H9 (cell line): ENCODE measurements around the gene RERE. TPM values are rescaled to one million over a fixed set of nuclear protein-coding genes. Genes with fewer than 3 reads are reported as not detected.

Experiments
- DNase-seq: peaks from one replicate; pipeline ENCODE4 v3.0.0-alpha.2; 2017
- H2AFZ ChIP-seq: one replicate; pipeline ENCODE4 v1.6.1; 2013; ENCODE audit warnings: mild to moderate bottlenecking, low read length, control low read depth, moderate library complexity
- H2AK5ac ChIP-seq: 2 replicates; pipeline ENCODE4 v1.6.1; 2013; ENCODE audit warnings: low read length, control low read depth, mixed read lengths; ENCODE audit not compliant: insufficient read length
- H2BK120ac ChIP-seq: one replicate; pipeline ENCODE4 v1.6.1; 2013; ENCODE audit warnings: low read depth, mild to moderate bottlenecking, low read length, control low read depth, inconsistent platforms; ENCODE audit not compliant: poor library complexity, severe bottlenecking
- H2BK12ac ChIP-seq: 2 replicates; pipeline ENCODE4 v1.6.1; 2013; ENCODE audit warnings: low read length, control low read depth, mixed read lengths, low read depth; ENCODE audit not compliant: insufficient read length
- H2BK15ac ChIP-seq: 2 replicates; pipeline ENCODE4 v1.6.1; 2013; ENCODE audit warnings: low read depth, low read length, control low read depth
- H2BK20ac ChIP-seq: one replicate; pipeline ENCODE4 v1.6.1; 2013; ENCODE audit warnings: low read depth, mild to moderate bottlenecking, low read length, control low read depth, inconsistent platforms; ENCODE audit not compliant: poor library complexity, severe bottlenecking
- H2BK5ac ChIP-seq: 2 replicates; pipeline ENCODE4 v1.6.1; 2013; ENCODE audit warnings: low read length, control low read depth, mixed read lengths; ENCODE audit not compliant: insufficient read length
- H3K14ac ChIP-seq: 2 replicates; pipeline ENCODE4 v1.6.1; 2013; ENCODE audit warnings: low read length, control low read depth; ENCODE audit not compliant: insufficient read depth
- H3K18ac ChIP-seq: 2 replicates; pipeline ENCODE4 v1.6.1; 2013; ENCODE audit warnings: low read depth, mild to moderate bottlenecking, mixed read lengths, low read length, control low read depth; ENCODE audit not compliant: insufficient read length
- H3K23ac ChIP-seq: 2 replicates; pipeline ENCODE4 v1.6.1; 2013; ENCODE audit warnings: low read length, control low read depth, mixed read lengths, low read depth; ENCODE audit not compliant: insufficient read length
- H3K23me2 ChIP-seq: 2 replicates; pipeline ENCODE4 v1.6.1; 2013; ENCODE audit warnings: low read depth, mild to moderate bottlenecking, mixed read lengths, low read length, control low read depth; ENCODE audit not compliant: insufficient read length, poor library complexity, severe bottlenecking
- H3K27ac ChIP-seq: 2 replicates; pipeline ENCODE4 v1.5.1; 2013; ENCODE audit warnings: low read length, control low read depth, mixed read lengths, low read depth; ENCODE audit not compliant: insufficient read length
- H3K27me3 ChIP-seq: 2 replicates; pipeline ENCODE4 v1.6.1; 2013; ENCODE audit warnings: low read length, control low read depth, inconsistent platforms; ENCODE audit not compliant: insufficient read depth
- H3K4ac ChIP-seq: 2 replicates; pipeline ENCODE4 v1.6.1; 2013; ENCODE audit warnings: low read depth, mild to moderate bottlenecking, control low read depth, inconsistent platforms, low read length, moderate library complexity
- H3K4me1 ChIP-seq: 2 replicates; pipeline ENCODE4 v1.6.1; 2013; ENCODE audit warnings: low read length, control low read depth, inconsistent platforms; ENCODE audit not compliant: insufficient read depth
- H3K4me2 ChIP-seq: 2 replicates; pipeline ENCODE4 v1.6.1; 2013; ENCODE audit warnings: low read length, control low read depth, mixed read lengths; ENCODE audit not compliant: insufficient read length, insufficient read depth
- H3K56ac ChIP-seq: 2 replicates; pipeline ENCODE4 v1.6.1; 2013; ENCODE audit warnings: low read depth, mild to moderate bottlenecking, mixed read lengths, low read length, control low read depth; ENCODE audit not compliant: insufficient read length
- H3K79me1 ChIP-seq: 2 replicates; pipeline ENCODE4 v1.6.1; 2013; ENCODE audit warnings: low read depth, mild to moderate bottlenecking, moderate library complexity, low read length, control low read depth, inconsistent platforms; ENCODE audit not compliant: insufficient read depth, poor library complexity, severe bottlenecking
- H3K79me2 ChIP-seq: 2 replicates; pipeline ENCODE4 v1.6.1; 2013; ENCODE audit warnings: low read length, control low read depth, inconsistent platforms; ENCODE audit not compliant: insufficient read depth
- H3K9ac ChIP-seq: 2 replicates; pipeline ENCODE4 v1.6.1; 2013; ENCODE audit warnings: low read length, control low read depth, mixed read lengths; ENCODE audit not compliant: insufficient read length; ENCODE audit errors: extremely low read depth
- H3K9me3 ChIP-seq: one replicate; pipeline ENCODE4 v1.6.1; 2013; ENCODE audit warnings: low read depth, low read length, inconsistent platforms; ENCODE audit not compliant: control insufficient read depth
- H3T11ph ChIP-seq: one replicate; pipeline ENCODE4 v1.6.1; 2013; ENCODE audit warnings: mild to moderate bottlenecking, low read length, control low read depth, inconsistent platforms
- H4K20me1 ChIP-seq: one replicate; pipeline ENCODE4 v1.6.1; 2013; ENCODE audit not compliant: control insufficient read depth, insufficient read length, insufficient read depth
- H4K5ac ChIP-seq: 2 replicates; pipeline ENCODE4 v1.6.1; 2013; ENCODE audit warnings: low read depth, mild to moderate bottlenecking, mixed read lengths, low read length, control low read depth; ENCODE audit not compliant: insufficient read length
- H4K8ac ChIP-seq: replicated peaks from 2 replicates; pipeline ENCODE4 v1.6.1; 2013; ENCODE audit warnings: low read length, control low read depth, mixed read lengths, low read depth; ENCODE audit not compliant: insufficient read length
- H4K91ac ChIP-seq: 2 replicates; pipeline ENCODE4 v1.6.1; 2013; ENCODE audit warnings: low read depth, mild to moderate bottlenecking, moderate library complexity, mixed read lengths, low read length, control low read depth; ENCODE audit not compliant: insufficient read length
- H3K27ac Mint-ChIP-seq, 3 experiments: 2 replicates in 2 of 3; 3 replicates in 1 of 3; pipeline ENCODE4 v1.8.0; 2020 to 2021; ENCODE audit warnings: mixed read lengths in 3 of 3, mild to moderate bottlenecking in 1 of 3, moderate library complexity in 1 of 3
- H3K27me3 Mint-ChIP-seq: 2 replicates; pipeline ENCODE4 v1.8.0; 2021; ENCODE audit warnings: low read depth, mild to moderate bottlenecking, moderate library complexity, mixed read lengths
- H3K36me3 Mint-ChIP-seq, 3 experiments: 2 replicates in 2 of 3; 3 replicates in 1 of 3; pipeline ENCODE4 v1.8.0; 2020 to 2021; ENCODE audit warnings: low read depth in 3 of 3, mixed read lengths in 3 of 3; ENCODE audit not compliant: insufficient read depth in 1 of 3
- H3K4me1 Mint-ChIP-seq, 2 experiments: 2 replicates each; pipeline ENCODE4 v1.8.0; 2020; ENCODE audit warnings: mixed read lengths in 2 of 2
- H3K4me3 Mint-ChIP-seq, 2 experiments: 2 replicates in 1 of 2; 3 replicates in 1 of 2; pipeline ENCODE4 v1.8.0; 2020 to 2021; ENCODE audit warnings: mild to moderate bottlenecking in 2 of 2, mixed read lengths in 2 of 2, moderate library complexity in 1 of 2
- H3K9me3 Mint-ChIP-seq, 2 experiments: 2 replicates in 1 of 2; 3 replicates in 1 of 2; pipeline ENCODE4 v1.8.0; 2020; ENCODE audit warnings: mild to moderate bottlenecking in 2 of 2, mixed read lengths in 2 of 2, moderate library complexity in 1 of 2
- WGBS: extraction: QIAGEN DNeasy Blood & Tissue Kit; methylation state at CpG from one replicate; pipeline ENCODE4 v1.1.7; 2013; ENCODE audit warnings: missing lambda C conversion rate, low lambda C conversion rate, mixed read lengths; ENCODE audit not compliant: insufficient read length; ENCODE audit errors: extremely low coverage; 5-methylcytosine and 5-hydroxymethylcytosine counted together
- total RNA-seq: library from RNA; stranded (reverse); gene quantifications from 2 replicates; pipeline ENCODE4 v1.2.1, GENCODE V29; 2021
- TF ChIP-seq, protein P1 (sequence below): fragments of 200-600 bp; sonication (generic); conservative IDR thresholded peaks from 3 replicates; pipeline ENCODE4 v1.8.0; 2021; ENCODE audit warnings: antibody characterized with exemption, mild to moderate bottlenecking

The RERE gene
- total RNA-seq, 1 experiment from 2014 or later = 103 TPM

GRCh38 chr1:8347635-8348034, 469.8 kb downstream of the RERE start:
- Histone ChIP-seq H3K27me3 (no peaks in the 10 kb centered on the region), H2BK15ac (no peak overlapping the region), H4K8ac (no peak overlapping the region), H3T11ph (no peak overlapping the region), H3K23me2 (no peaks in the 10 kb centered on the region), H3K9ac (no peak overlapping the region), H2AFZ (no peak overlapping the region), H4K20me1 (no peaks in the 10 kb centered on the region), H2BK5ac (no peak overlapping the region), H3K56ac (no peak overlapping the region), H3K27ac (no peak overlapping the region), H3K79me1 (no peaks in the 10 kb centered on the region), H3K14ac (no peak overlapping the region), H2BK12ac (no peak overlapping the region), H4K5ac (no peak overlapping the region), H2BK120ac (no peak overlapping the region), H2AK5ac (no peak overlapping the region), H2BK20ac (no peak overlapping the region), H3K4ac (no peak overlapping the region), H3K23ac (no peak overlapping the region), H3K9me3 (no peaks in the 10 kb centered on the region), H3K4me1 (no peaks in the 10 kb centered on the region; the same call in 1 of the 2 replicates), H3K18ac (no peak overlapping the region), H3K4me2 (no peak overlapping the region), H3K79me2 (no peaks in the 10 kb centered on the region), H4K91ac (no peak overlapping the region)
- Mint-ChIP-seq H3K9me3 (no peaks in the 10 kb centered on the region; a peak in 1 of 5 replicates), H3K4me3 (no peak overlapping the region), H3K36me3 (peaks cover 3 to 4% (median 3%) of the 10 kb centered on the region in 3 experiments; a peak in 6 of 7 replicates), H3K27ac (no peak overlapping the region), H3K4me1 (peaks cover 18 to 20% of the 10 kb centered on the region in 2 experiments), H3K27me3 (peaks cover 3% of the 10 kb centered on the region)
- WGBS = no CpG with 5 or more reads among the region's 15 CpGs
- TF ChIP-seq, protein P1, sequence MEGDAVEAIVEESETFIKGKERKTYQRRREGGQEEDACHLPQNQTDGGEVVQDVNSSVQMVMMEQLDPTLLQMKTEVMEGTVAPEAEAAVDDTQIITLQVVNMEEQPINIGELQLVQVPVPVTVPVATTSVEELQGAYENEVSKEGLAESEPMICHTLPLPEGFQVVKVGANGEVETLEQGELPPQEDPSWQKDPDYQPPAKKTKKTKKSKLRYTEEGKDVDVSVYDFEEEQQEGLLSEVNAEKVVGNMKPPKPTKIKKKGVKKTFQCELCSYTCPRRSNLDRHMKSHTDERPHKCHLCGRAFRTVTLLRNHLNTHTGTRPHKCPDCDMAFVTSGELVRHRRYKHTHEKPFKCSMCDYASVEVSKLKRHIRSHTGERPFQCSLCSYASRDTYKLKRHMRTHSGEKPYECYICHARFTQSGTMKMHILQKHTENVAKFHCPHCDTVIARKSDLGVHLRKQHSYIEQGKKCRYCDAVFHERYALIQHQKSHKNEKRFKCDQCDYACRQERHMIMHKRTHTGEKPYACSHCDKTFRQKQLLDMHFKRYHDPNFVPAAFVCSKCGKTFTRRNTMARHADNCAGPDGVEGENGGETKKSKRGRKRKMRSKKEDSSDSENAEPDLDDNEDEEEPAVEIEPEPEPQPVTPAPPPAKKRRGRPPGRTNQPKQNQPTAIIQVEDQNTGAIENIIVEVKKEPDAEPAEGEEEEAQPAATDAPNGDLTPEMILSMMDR = no peak
- no peak for DNase-seq
